Measurements from ENCODE around the gene IL17C.

- TF ChIP-seq, protein P1, sequence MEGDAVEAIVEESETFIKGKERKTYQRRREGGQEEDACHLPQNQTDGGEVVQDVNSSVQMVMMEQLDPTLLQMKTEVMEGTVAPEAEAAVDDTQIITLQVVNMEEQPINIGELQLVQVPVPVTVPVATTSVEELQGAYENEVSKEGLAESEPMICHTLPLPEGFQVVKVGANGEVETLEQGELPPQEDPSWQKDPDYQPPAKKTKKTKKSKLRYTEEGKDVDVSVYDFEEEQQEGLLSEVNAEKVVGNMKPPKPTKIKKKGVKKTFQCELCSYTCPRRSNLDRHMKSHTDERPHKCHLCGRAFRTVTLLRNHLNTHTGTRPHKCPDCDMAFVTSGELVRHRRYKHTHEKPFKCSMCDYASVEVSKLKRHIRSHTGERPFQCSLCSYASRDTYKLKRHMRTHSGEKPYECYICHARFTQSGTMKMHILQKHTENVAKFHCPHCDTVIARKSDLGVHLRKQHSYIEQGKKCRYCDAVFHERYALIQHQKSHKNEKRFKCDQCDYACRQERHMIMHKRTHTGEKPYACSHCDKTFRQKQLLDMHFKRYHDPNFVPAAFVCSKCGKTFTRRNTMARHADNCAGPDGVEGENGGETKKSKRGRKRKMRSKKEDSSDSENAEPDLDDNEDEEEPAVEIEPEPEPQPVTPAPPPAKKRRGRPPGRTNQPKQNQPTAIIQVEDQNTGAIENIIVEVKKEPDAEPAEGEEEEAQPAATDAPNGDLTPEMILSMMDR (IDR thresholded peaks at IDR 0.05; ENCODE audit: poor library complexity) = no peak
- TF ChIP-seq EZH2 (IDR thresholded peaks at IDR 0.05; ENCODE audit: borderline replicate concordance) (no peak), EZH2phosphoT487 (IDR thresholded peaks at IDR 0.05; ENCODE audit: low read depth, severe bottlenecking, unreplicated experiment) (no peak)
Observed at GRCh38 chr16:88630941-88631340, 7.4 kb upstream of the IL17C start.
